ENCODE measurements around the gene NOL4L.
A peak's percentile ranks its signal among the peaks of the same experiment; 100 is the strongest.

The NOL4L gene

DNA sequence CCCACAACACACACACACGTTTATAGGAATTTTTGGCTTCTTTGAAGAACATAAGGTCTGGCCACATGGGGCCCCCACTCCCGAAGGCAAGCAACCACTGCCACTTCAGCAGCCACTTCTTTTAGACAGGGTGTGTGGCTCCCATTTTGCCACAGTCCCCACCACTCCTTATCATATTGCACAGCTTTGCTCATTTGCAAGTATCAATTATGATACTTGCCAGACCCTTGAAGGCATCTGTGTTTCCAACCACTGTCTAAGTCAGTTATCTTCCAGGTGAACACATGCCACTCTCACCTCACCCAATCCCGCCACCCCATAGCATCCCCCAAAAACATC is 73.1 kb downstream of the NOL4L start:
- no CpG with 5 or more reads among the region's 3 CpGs for WGBS (ENCODE audit: extremely low coverage, insufficient coverage, insufficient read length)
- peaks cover 7% of the 10 kb centered on the region for H3K79me2 ChIP-seq (ENCODE audit: control insufficient read depth, insufficient read depth, low read length, poor library complexity)
- H3K27ac ChIP-seq (ENCODE audit: low read depth, low read length) = peak overlapping the region; percentile 92
- H3K36me3 ChIP-seq (ENCODE audit: control insufficient read depth in 1 of 2, insufficient read depth in 2 of 2, low read length in 2 of 2) = no peaks in the 10 kb centered on the region
- no peak overlapping the region for H3K4me3 ChIP-seq (ENCODE audit: low read depth, low read length)
- H3K18ac ChIP-seq (ENCODE audit: low read length) = no peak overlapping the region
- no peak overlapping the region for H3K9ac ChIP-seq (ENCODE audit: low read length)
- peak overlapping the region; percentile 96 for H2BK5ac ChIP-seq (ENCODE audit: low read depth, low read length, poor library complexity)
- H3K79me1 ChIP-seq (ENCODE audit: low read length) = peaks cover 45% of the 10 kb centered on the region
- H2BK12ac ChIP-seq (ENCODE audit: low read length) = peak overlapping the region; percentile 59
- no peak overlapping the region for H2AFZ ChIP-seq (ENCODE audit: insufficient read depth, low read length, poor library complexity)
- no peak overlapping the region for H3K4me2 ChIP-seq (ENCODE audit: low read length)
- H3K23ac ChIP-seq (ENCODE audit: low read length) = no peak overlapping the region
- H2BK120ac ChIP-seq (ENCODE audit: insufficient read depth, low read length, poor library complexity) = peak overlapping the region; percentile 75
- DNase-seq = no peak
- H3K4ac ChIP-seq (ENCODE audit: low read depth, low read length) = no peak overlapping the region
- H3K14ac ChIP-seq (ENCODE audit: low read length) = no peak overlapping the region
- H2AK5ac ChIP-seq (ENCODE audit: low read length) = no peak overlapping the region
- no peaks in the 10 kb centered on the region for H3K27me3 ChIP-seq (ENCODE audit: insufficient read depth, low read length)
- peak overlapping the region; percentile 93 for H4K91ac ChIP-seq (ENCODE audit: low read depth, low read length)
- H3K4me1 ChIP-seq (ENCODE audit: control insufficient read depth in 1 of 2, insufficient read depth in 2 of 2, low read length in 2 of 2) = peaks cover 42 to 52% of the 10 kb centered on the region in 2 experiments
- no peaks in the 10 kb centered on the region for H3K9me3 ChIP-seq (ENCODE audit: insufficient read depth, low read depth, low read length)
- no peak overlapping the region for H4K8ac ChIP-seq (ENCODE audit: low read depth, low read length)
- H4K12ac ChIP-seq (ENCODE audit: low read depth, low read length) = no peak overlapping the region

DNA sequence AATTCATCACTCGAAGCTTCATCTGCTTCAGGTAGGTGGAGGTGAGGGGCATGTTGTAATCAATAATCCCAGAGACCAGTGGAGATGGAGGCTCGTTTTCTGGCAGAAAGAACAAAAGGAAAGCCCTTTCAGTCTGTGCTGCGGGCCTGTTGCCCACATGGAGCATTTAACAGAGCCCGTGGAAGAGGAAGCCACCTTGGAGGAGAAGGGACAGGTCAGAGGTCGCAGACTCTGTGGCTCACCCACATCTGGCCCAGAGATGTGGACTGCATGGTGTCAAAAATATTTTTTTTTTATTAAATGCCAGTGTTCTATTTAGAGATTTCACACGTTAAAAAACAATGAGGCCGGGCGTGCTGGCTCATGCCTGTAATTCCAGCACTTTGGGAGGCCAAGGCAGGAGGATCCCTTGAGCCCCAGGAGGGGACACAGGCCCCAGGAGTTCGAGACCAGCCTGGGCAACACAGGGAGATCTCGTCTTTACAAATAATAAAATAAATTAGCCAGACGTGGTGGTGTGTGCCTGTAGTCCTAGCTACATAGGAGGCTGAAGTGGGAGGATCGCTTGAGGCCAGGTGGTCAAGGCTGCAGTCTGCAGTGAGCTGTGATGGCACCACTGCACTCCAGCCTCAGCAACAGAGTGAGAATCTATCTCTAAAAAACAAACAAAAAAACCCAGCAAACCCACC is 73.6 kb downstream of the NOL4L start:
- DNase-seq = no peak
- Histone ChIP-seq H3K4ac (ENCODE audit: low read depth, low read length) (peak overlapping the region; percentile 52), H3K27ac (ENCODE audit: low read depth, low read length) (peak overlapping the region; percentile 92), H3K4me1 (ENCODE audit: control insufficient read depth in 1 of 2, insufficient read depth in 2 of 2, low read length in 2 of 2) (peaks cover 37 to 47% of the 10 kb centered on the region in 2 experiments), H3K9me3 (ENCODE audit: insufficient read depth, low read depth, low read length) (no peaks in the 10 kb centered on the region), H3K18ac (ENCODE audit: low read length) (peak overlapping the region; percentile 42), H3K9ac (ENCODE audit: low read length) (no peak overlapping the region), H3K14ac (ENCODE audit: low read length) (peak overlapping the region; percentile 58), H4K91ac (ENCODE audit: low read depth, low read length) (peak overlapping the region; percentile 93), H3K36me3 (ENCODE audit: control insufficient read depth in 1 of 2, insufficient read depth in 2 of 2, low read length in 2 of 2) (no peaks in the 10 kb centered on the region), H2BK5ac (ENCODE audit: low read depth, low read length, poor library complexity) (peak overlapping the region; percentile 96), H4K12ac (ENCODE audit: low read depth, low read length) (peak overlapping the region; percentile 14), H3K79me1 (ENCODE audit: low read length) (peaks cover 40% of the 10 kb centered on the region), H3K27me3 (ENCODE audit: insufficient read depth, low read length) (no peaks in the 10 kb centered on the region), H3K23ac (ENCODE audit: low read length) (no peak overlapping the region), H3K4me3 (ENCODE audit: low read depth, low read length) (no peak overlapping the region), H2BK120ac (ENCODE audit: insufficient read depth, low read length, poor library complexity) (peak overlapping the region; percentile 75), H2AFZ (ENCODE audit: insufficient read depth, low read length, poor library complexity) (peak overlapping the region; percentile 23), H4K8ac (ENCODE audit: low read depth, low read length) (peak overlapping the region; percentile 63), H2AK5ac (ENCODE audit: low read length) (peak overlapping the region; percentile 45), H2BK12ac (ENCODE audit: low read length) (peak overlapping the region; percentile 67), H3K4me2 (ENCODE audit: low read length) (peak overlapping the region; percentile 28), H3K79me2 (ENCODE audit: control insufficient read depth, insufficient read depth, low read length, poor library complexity) (peaks cover 7% of the 10 kb centered on the region)
- no CpG with 5 or more reads among the region's 12 CpGs for WGBS (ENCODE audit: extremely low coverage, insufficient coverage, insufficient read length)

DNA sequence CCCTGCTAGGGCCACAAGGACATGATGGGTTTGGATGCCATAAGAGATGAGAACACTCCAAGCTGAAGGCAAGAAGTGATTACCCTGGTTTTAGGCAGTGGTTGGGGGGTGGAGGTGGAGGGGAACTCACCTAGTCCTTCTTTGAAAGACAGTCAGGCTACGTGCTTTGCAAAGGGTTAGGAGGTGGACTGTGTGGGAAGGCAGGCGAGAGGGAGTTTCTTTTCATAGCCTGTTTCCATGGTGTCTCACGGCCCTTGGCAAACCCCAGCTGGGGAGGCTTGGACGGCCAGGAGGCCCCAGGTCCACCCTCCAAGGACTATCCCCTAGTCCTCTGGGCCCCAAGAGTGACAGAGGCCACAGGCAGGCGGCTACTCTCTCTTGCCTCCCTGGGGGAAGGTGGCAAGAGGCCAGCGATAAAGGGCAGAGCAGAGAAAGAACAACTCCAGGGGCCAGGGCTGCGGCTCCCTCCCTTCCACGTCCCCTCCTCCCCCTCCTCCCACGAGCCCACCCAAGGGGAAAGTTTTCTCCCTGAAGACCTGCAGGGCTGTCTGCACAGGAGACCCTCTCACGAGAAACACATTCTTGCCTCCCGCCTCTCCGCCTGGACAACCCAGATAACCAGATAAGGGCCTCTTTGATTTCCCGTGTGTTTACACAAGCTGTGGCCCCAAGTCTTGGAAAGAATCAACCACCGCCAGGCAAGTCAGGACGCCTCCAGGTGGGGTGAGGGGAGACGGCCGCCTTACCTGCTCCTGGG is 74.4 kb downstream of the NOL4L start:
- Histone ChIP-seq H3K4me3 (ENCODE audit: low read depth, low read length) (no peak overlapping the region), H2BK120ac (ENCODE audit: insufficient read depth, low read length, poor library complexity) (peak overlapping the region; percentile 75), H3K27me3 (ENCODE audit: insufficient read depth, low read length) (no peaks in the 10 kb centered on the region), H3K4me2 (ENCODE audit: low read length) (peak overlapping the region; percentile 28), H3K79me1 (ENCODE audit: low read length) (peaks cover 41% of the 10 kb centered on the region), H3K14ac (ENCODE audit: low read length) (peak overlapping the region; percentile 81), H3K23ac (ENCODE audit: low read length) (no peak overlapping the region), H3K18ac (ENCODE audit: low read length) (peak overlapping the region; percentile 43), H2AK5ac (ENCODE audit: low read length) (peak overlapping the region; percentile 59), H3K9me3 (ENCODE audit: insufficient read depth, low read depth, low read length) (no peaks in the 10 kb centered on the region), H3K27ac (ENCODE audit: low read depth, low read length) (peak overlapping the region; percentile 92), H2BK5ac (ENCODE audit: low read depth, low read length, poor library complexity) (peak overlapping the region; percentile 96), H2BK12ac (ENCODE audit: low read length) (peak overlapping the region; percentile 88), H2AFZ (ENCODE audit: insufficient read depth, low read length, poor library complexity) (peak overlapping the region; percentile 25), H4K12ac (ENCODE audit: low read depth, low read length) (peak overlapping the region; percentile 41), H4K91ac (ENCODE audit: low read depth, low read length) (peak overlapping the region; percentile 93), H3K4ac (ENCODE audit: low read depth, low read length) (peak overlapping the region; percentile 71), H3K4me1 (ENCODE audit: control insufficient read depth in 1 of 2, insufficient read depth in 2 of 2, low read length in 2 of 2) (peaks cover 33 to 43% of the 10 kb centered on the region in 2 experiments), H3K36me3 (ENCODE audit: control insufficient read depth in 1 of 2, insufficient read depth in 2 of 2, low read length in 2 of 2) (no peaks in the 10 kb centered on the region), H3K79me2 (ENCODE audit: control insufficient read depth, insufficient read depth, low read length, poor library complexity) (peaks cover 7% of the 10 kb centered on the region), H3K9ac (ENCODE audit: low read length) (no peak overlapping the region), H4K8ac (ENCODE audit: low read depth, low read length) (peak overlapping the region; percentile 63)
- no CpG with 5 or more reads among the region's 17 CpGs for WGBS (ENCODE audit: extremely low coverage, insufficient coverage, insufficient read length)
- DNase-seq = no peak

GRCh38 chr20:32510120-32510600 is 75.0 kb downstream of the NOL4L start:
- no CpG with 5 or more reads among the region's 15 CpGs for WGBS (ENCODE audit: extremely low coverage, insufficient coverage, insufficient read length)

More at GRCh38 chr20:32510120-32510600, 75.0 kb downstream of the NOL4L start:
- peak overlapping the region; percentile 31 for H3K4me2 ChIP-seq (ENCODE audit: low read length)
- peak overlapping the region; percentile 25 for H2AFZ ChIP-seq (ENCODE audit: insufficient read depth, low read length, poor library complexity)
- peaks cover 7% of the 10 kb centered on the region for H3K79me2 ChIP-seq (ENCODE audit: control insufficient read depth, insufficient read depth, low read length, poor library complexity)
- peak overlapping the region; percentile 96 for H2BK5ac ChIP-seq (ENCODE audit: low read depth, low read length, poor library complexity)
- no peaks in the 10 kb centered on the region for H3K9me3 ChIP-seq (ENCODE audit: insufficient read depth, low read depth, low read length)
- no peak overlapping the region for H3K4me3 ChIP-seq (ENCODE audit: low read depth, low read length)
- no peak overlapping the region for H4K12ac ChIP-seq (ENCODE audit: low read depth, low read length)
- H3K23ac ChIP-seq (ENCODE audit: low read length) = no peak overlapping the region
- peak overlapping the region; percentile 31 for H3K4ac ChIP-seq (ENCODE audit: low read depth, low read length)
- peak overlapping the region; percentile 73 for H2AK5ac ChIP-seq (ENCODE audit: low read length)
- H3K36me3 ChIP-seq (ENCODE audit: control insufficient read depth in 1 of 2, insufficient read depth in 2 of 2, low read length in 2 of 2) = no peaks in the 10 kb centered on the region
- H3K79me1 ChIP-seq (ENCODE audit: low read length) = peaks cover 41% of the 10 kb centered on the region
- H4K8ac ChIP-seq (ENCODE audit: low read depth, low read length) = peak overlapping the region; percentile 63
- no peak overlapping the region for H3K9ac ChIP-seq (ENCODE audit: low read length)
- H3K14ac ChIP-seq (ENCODE audit: low read length) = peak overlapping the region; percentile 81
- H2BK120ac ChIP-seq (ENCODE audit: insufficient read depth, low read length, poor library complexity) = peak overlapping the region; percentile 75
- peak overlapping the region; percentile 92 for H3K27ac ChIP-seq (ENCODE audit: low read depth, low read length)
- peak overlapping the region; percentile 43 for H3K18ac ChIP-seq (ENCODE audit: low read length)
- H2BK12ac ChIP-seq (ENCODE audit: low read length) = peak overlapping the region; percentile 88
- no peak for DNase-seq
- peak overlapping the region; percentile 93 for H4K91ac ChIP-seq (ENCODE audit: low read depth, low read length)
- H3K4me1 ChIP-seq (ENCODE audit: control insufficient read depth in 1 of 2, insufficient read depth in 2 of 2, low read length in 2 of 2) = peaks cover 33 to 43% of the 10 kb centered on the region in 2 experiments
- H3K27me3 ChIP-seq (ENCODE audit: insufficient read depth, low read length) = no peaks in the 10 kb centered on the region
